Activated gamma-delta T cell treated with Interleukin-2 at 50 U/mL for 16 hours (primary cell): ENCODE data around the gene FGFRL1.
"Not testable (repeated sequence)": the region's sequence is repeated elsewhere in the genome, so short reads cannot be mapped to it uniquely, and the experiment has no call there.

Experiments
- DNase-seq: peaks from one replicate; pipeline ENCODE4 v3.0.0-alpha.2; 2020

The FGFRL1 gene

GRCh38 chr4:973431-974397 is 37.7 kb upstream of the FGFRL1 start, which contains the start of gene DGKQ:
Gene DGKQ, minus strand, starts transcription at chr4:973569. Its CDS starts 87 bp downstream, at chr4:973482.
- DNase-seq: peak; percentile 87

- DNase-seq: no peak
These were observed 36.8 kb upstream of the FGFRL1 start for GRCh38 chr4:974668-975067.

GRCh38 chr4:976016-976415 is 35.4 kb upstream of the FGFRL1 start:
- DNase-seq: not testable (repeated sequence)

DNA sequence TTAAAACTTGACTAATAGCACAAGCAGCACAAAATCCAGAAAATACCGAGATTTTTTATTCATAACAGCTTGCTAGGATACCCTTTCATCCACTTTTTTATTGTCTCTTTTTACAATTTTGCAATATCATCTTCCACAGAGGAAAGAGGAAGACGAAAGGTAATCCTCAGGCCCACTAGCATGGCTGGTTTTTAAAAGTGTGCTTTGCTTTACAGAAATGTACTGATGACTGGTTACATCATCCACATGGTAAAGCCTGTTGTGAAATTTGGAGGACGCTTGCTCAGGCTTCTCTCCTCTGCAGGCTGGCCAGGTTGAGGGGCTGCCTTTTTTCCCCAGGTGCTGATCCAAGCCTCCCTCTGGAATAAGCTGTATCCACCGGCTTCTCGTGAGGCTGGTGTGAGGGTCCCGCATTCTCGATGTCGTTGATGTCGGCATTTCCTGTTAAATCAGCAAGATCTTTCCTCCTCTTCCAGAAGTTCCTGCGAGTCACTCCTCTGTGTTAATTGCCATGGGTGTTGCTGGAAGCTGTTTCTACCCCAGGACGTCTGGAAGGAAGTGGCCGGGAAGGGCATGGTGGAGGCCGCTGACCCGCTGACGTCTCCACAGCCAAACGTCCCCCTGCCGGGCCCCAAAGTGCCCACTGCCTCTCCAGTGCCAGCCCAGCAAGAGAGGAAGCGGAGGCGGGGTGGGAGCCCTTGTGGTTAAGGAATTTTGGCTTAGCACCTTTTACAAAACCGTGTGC is 32.3 kb upstream of the FGFRL1 start:
- no peak for DNase-seq

GRCh38 chr4:982291-982690 is 29.1 kb upstream of the FGFRL1 start:
- no peak for DNase-seq

GRCh38 chr4:982814-983213 is 28.6 kb upstream of the FGFRL1 start:
- DNase-seq: no peak

DNA sequence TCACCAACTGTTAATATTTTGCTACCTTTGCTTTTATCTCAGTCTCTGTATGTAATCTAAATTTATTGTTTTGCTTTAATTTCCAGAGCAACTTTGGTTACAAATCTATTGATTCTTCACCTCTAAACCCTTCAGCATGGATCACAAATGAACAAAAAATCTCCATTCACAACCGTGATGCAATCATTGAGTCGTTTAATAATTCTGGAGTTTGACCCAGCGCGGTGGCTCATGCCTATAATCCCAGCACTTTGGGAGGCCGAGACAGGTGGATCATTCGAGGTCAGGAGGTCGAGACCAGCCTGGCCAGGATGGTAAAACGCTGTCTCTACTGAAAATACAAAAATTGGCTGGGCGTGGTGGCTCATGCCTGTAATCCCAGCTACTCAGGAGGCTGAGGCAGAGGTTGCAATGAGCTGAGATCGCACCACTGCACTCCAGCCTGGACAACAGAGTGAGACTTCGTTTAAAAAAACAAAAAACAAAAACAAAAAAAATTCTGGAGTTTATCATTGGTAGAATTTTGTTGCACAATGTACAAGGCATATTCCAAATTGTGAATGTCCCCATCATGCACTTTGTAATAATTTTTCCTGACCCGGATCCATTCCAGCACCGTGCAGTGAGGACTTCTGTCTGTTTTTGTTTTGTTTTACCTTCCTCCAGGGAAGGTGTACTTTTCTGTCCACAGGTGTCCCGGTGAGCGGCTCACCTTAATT is 26.9 kb upstream of the FGFRL1 start:
- no peak for DNase-seq

- DNase-seq: peak; percentile 67
These were observed 26.1 kb upstream of the FGFRL1 start for GRCh38 chr4:985123-985830.

DNA sequence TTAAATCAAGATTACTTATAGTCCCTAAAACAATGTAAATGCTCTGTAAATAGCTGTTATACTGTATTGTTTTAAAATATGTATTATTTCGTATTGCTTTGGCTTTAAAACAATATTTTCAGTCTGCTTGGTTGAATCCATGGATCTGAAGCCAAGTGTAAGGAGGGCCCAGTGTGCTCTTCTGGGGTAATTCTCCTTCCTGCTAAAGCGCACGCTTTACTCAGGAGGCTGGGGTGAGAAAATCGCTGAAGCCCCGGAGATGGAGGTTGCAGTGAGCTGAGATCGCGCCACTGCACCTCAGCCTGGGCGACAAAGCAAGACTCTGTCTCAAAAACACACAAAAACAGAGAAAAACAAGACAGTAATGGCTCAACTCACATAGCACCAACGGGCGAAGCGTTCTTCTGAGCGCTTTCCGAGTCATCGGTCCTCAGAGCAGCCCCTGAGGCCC is 25.0 kb upstream of the FGFRL1 start:
- no peak for DNase-seq

- DNase-seq: peak; percentile 86
These were observed 24.4 kb upstream of the FGFRL1 start, which contains the start of gene IDUA for GRCh38 chr4:986879-987623. Gene IDUA, plus strand, starts transcription at chr4:987044. Its CDS starts 41 bp downstream, at chr4:987085.

- DNase-seq: no peak
These were observed 23.6 kb upstream of the FGFRL1 start for GRCh38 chr4:987624-988513.

- DNase-seq: no peak
These were observed 22.4 kb upstream of the FGFRL1 start for GRCh38 chr4:988726-989721.

DNA sequence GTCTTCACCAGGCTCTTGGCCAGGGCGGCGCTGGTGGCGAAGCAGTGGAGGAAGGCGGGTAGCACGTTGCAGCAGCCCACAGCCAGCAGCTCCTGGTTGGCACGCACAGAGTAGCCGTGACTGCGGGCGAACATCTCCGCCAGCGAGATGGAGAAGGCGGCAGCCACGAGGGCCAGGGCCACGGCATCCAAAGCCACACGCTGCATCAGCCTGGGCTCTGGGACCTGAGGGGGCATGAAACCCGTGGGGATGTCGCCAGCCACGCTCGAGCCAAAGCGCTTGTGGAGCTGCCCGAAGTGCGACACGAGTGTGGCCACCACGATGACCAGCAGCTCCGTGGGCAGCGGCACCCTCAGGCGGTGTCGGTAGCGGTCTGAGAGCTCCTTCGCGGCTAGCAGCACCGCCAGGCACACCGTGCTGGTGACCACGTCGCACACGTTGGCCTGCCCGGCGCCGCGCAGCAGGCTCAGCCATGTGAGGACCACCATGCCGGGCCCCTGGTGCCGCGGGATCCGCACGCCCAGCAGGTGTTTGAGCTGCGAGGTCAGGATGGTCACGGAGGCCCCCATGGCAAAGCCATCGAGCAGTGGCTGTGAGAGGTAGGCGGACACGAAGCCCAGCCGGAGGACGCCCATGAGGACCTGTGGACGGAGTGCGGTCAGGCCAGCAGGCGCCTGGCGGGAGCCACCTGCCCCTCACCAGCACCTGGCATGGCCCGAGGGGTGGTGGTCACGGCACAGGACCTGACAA is 21.5 kb upstream of the FGFRL1 start:
- no peak for DNase-seq

DNA sequence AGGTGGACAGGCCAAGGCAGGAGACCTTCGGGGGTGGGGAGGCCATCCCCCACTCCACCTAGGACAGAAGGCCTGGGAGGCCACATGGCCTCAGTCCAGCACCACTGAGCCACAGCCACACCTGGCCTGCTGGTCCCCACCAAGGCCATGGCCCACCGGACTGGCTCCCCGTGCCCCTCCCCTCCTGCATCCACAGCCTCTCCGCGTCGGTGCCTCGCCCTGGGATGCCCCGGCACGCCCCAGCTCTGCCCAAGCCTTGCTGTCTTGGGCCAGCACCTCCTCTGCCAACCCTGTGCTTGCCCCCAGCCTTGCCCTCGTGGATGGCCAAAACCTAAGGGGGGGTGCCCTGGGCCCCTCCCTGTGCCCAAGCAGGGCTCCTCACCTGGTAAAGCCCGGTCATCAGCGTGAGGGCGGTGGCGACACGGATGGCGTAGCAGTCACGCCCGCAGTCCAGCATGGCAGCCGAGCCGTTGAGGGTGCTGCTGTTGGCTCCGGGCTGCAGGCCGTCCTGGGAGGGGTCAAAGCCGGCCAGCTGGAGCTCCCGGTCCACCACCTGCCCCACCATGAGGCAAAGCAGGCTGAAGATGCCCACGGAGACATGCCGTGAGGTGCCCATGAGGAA is 20.6 kb upstream of the FGFRL1 start:
- no peak for DNase-seq

- DNase-seq: no peak
These were observed 19.8 kb upstream of the FGFRL1 start for GRCh38 chr4:991451-992296.

- no peak for DNase-seq
These were observed 18.9 kb upstream of the FGFRL1 start for GRCh38 chr4:992297-993110.
